ENCODE data around the gene TNRC6B.
"Not testable (repeated sequence)": the region's sequence is repeated elsewhere in the genome, so short reads cannot be mapped to it uniquely, and the experiment has no call there.

TNRC6B gene

GRCh38 chr22:40175611-40176244 lies 2.0 kb upstream of the TNRC6B start:
- Histone ChIP-seq H3K9me3 (ENCODE audit: control insufficient read depth, low read length) (no peaks in the 10 kb centered on the region), H3K9ac (ENCODE audit: low read length) (no peak overlapping the region), H3K27me3 (ENCODE audit: control insufficient read depth, insufficient read depth, low read length) (no peaks in the 10 kb centered on the region), H3K4me3 (ENCODE audit: low read length) (no peak overlapping the region), H3K4me1 (ENCODE audit: control insufficient read depth, insufficient read depth, low read length) (peaks cover 17% of the 10 kb centered on the region), H3K36me3 (ENCODE audit: control insufficient read depth, insufficient read depth, low read length) (no peaks in the 10 kb centered on the region)

GRCh38 chr22:40176921-40177737 lies 596 bp upstream of the TNRC6B start:
- H3K4me3 ChIP-seq (ENCODE audit: low read length), result peak overlapping the region; percentile 7
- H3K9ac ChIP-seq (ENCODE audit: low read length), result peak overlapping the region; percentile 82
- no peaks in the 10 kb centered on the region for H3K9me3 ChIP-seq (ENCODE audit: control insufficient read depth, low read length)
- H3K27me3 ChIP-seq (ENCODE audit: control insufficient read depth, insufficient read depth, low read length), result no peaks in the 10 kb centered on the region
- no peaks in the 10 kb centered on the region for H3K36me3 ChIP-seq (ENCODE audit: control insufficient read depth, insufficient read depth, low read length)
- H3K4me1 ChIP-seq (ENCODE audit: control insufficient read depth, insufficient read depth, low read length), result peaks cover 31% of the 10 kb centered on the region

- H3K9me3 ChIP-seq (ENCODE audit: control insufficient read depth, low read length), result no peaks in the 10 kb centered on the region
- H3K27me3 ChIP-seq (ENCODE audit: control insufficient read depth, insufficient read depth, low read length), result no peaks in the 10 kb centered on the region
- H3K4me3 ChIP-seq (ENCODE audit: low read length), result peak overlapping the region; percentile 83
- H3K4me1 ChIP-seq (ENCODE audit: control insufficient read depth, insufficient read depth, low read length), result peaks cover 47% of the 10 kb centered on the region
- H3K9ac ChIP-seq (ENCODE audit: low read length), result peak overlapping the region; percentile 82
- H3K36me3 ChIP-seq (ENCODE audit: control insufficient read depth, insufficient read depth, low read length), result no peaks in the 10 kb centered on the region
Observed at GRCh38 chr22:40178417-40179409, 988 bp downstream of the TNRC6B start.

GRCh38 chr22:40179526-40179925 lies 1.8 kb downstream of the TNRC6B start:
- Histone ChIP-seq H3K9me3 (ENCODE audit: control insufficient read depth, low read length) (no peaks in the 10 kb centered on the region), H3K36me3 (ENCODE audit: control insufficient read depth, insufficient read depth, low read length) (no peaks in the 10 kb centered on the region), H3K27me3 (ENCODE audit: control insufficient read depth, insufficient read depth, low read length) (no peaks in the 10 kb centered on the region), H3K9ac (ENCODE audit: low read length) (peak overlapping the region; percentile 82), H3K4me1 (ENCODE audit: control insufficient read depth, insufficient read depth, low read length) (peaks cover 55% of the 10 kb centered on the region), H3K4me3 (ENCODE audit: low read length) (peak overlapping the region; percentile 83)

GRCh38 chr22:40180403-40180802 lies 2.7 kb downstream of the TNRC6B start:
- H3K9me3 ChIP-seq (ENCODE audit: control insufficient read depth, low read length), result no peaks in the 10 kb centered on the region
- H3K27me3 ChIP-seq (ENCODE audit: control insufficient read depth, insufficient read depth, low read length), result no peaks in the 10 kb centered on the region
- H3K4me1 ChIP-seq (ENCODE audit: control insufficient read depth, insufficient read depth, low read length), result peaks cover 62% of the 10 kb centered on the region
- H3K9ac ChIP-seq (ENCODE audit: low read length), result no peak overlapping the region
- no peak overlapping the region for H3K4me3 ChIP-seq (ENCODE audit: low read length)
- H3K36me3 ChIP-seq (ENCODE audit: control insufficient read depth, insufficient read depth, low read length), result no peaks in the 10 kb centered on the region

- Histone ChIP-seq H3K4me1 (ENCODE audit: control insufficient read depth, insufficient read depth, low read length) (peaks cover 69% of the 10 kb centered on the region), H3K9ac (ENCODE audit: low read length) (no peak overlapping the region), H3K4me3 (ENCODE audit: low read length) (no peak overlapping the region), H3K27me3 (ENCODE audit: control insufficient read depth, insufficient read depth, low read length) (no peaks in the 10 kb centered on the region), H3K9me3 (ENCODE audit: control insufficient read depth, low read length) (no peaks in the 10 kb centered on the region), H3K36me3 (ENCODE audit: control insufficient read depth, insufficient read depth, low read length) (no peaks in the 10 kb centered on the region)
Observed at GRCh38 chr22:40181323-40181722, 3.6 kb downstream of the TNRC6B start.

GRCh38 chr22:40182231-40182835 lies 4.6 kb downstream of the TNRC6B start:
- Histone ChIP-seq H3K4me1 (ENCODE audit: control insufficient read depth, insufficient read depth, low read length) (peaks cover 63% of the 10 kb centered on the region), H3K9me3 (ENCODE audit: control insufficient read depth, low read length) (no peaks in the 10 kb centered on the region), H3K4me3 (ENCODE audit: low read length) (no peak overlapping the region)

GRCh38 chr22:40183029-40183581 lies 5.4 kb downstream of the TNRC6B start:
- Histone ChIP-seq H3K9ac (ENCODE audit: low read length) (no peak overlapping the region), H3K4me3 (ENCODE audit: low read length) (no peak overlapping the region), H3K4me1 (ENCODE audit: control insufficient read depth, insufficient read depth, low read length) (peaks cover 68% of the 10 kb centered on the region), H3K36me3 (ENCODE audit: control insufficient read depth, insufficient read depth, low read length) (no peaks in the 10 kb centered on the region), H3K27me3 (ENCODE audit: control insufficient read depth, insufficient read depth, low read length) (no peaks in the 10 kb centered on the region), H3K9me3 (ENCODE audit: control insufficient read depth, low read length) (no peaks in the 10 kb centered on the region)

More at GRCh38 chr22:40182231-40182835, 4.6 kb downstream of the TNRC6B start:
- no peaks in the 10 kb centered on the region for H3K36me3 ChIP-seq (ENCODE audit: control insufficient read depth, insufficient read depth, low read length)
- no peak overlapping the region for H3K9ac ChIP-seq (ENCODE audit: low read length)
- H3K27me3 ChIP-seq (ENCODE audit: control insufficient read depth, insufficient read depth, low read length), result no peaks in the 10 kb centered on the region

- H3K4me1 ChIP-seq (ENCODE audit: control insufficient read depth, insufficient read depth, low read length), result peaks cover 73% of the 10 kb centered on the region
Observed at GRCh38 chr22:40183603-40184002, 5.9 kb downstream of the TNRC6B start.

GRCh38 chr22:40187389-40187788 lies 9.7 kb downstream of the TNRC6B start:
- Histone ChIP-seq H3K27me3 (ENCODE audit: control insufficient read depth, insufficient read depth, low read length) (no peaks in the 10 kb centered on the region), H3K9ac (ENCODE audit: low read length) (no peak overlapping the region), H3K4me1 (ENCODE audit: control insufficient read depth, insufficient read depth, low read length) (peaks cover 77% of the 10 kb centered on the region), H3K9me3 (ENCODE audit: control insufficient read depth, low read length) (no peaks in the 10 kb centered on the region), H3K4me3 (ENCODE audit: low read length) (no peak overlapping the region), H3K36me3 (ENCODE audit: control insufficient read depth, insufficient read depth, low read length) (no peaks in the 10 kb centered on the region)

More at GRCh38 chr22:40183603-40184002, 5.9 kb downstream of the TNRC6B start:
- H3K9me3 ChIP-seq (ENCODE audit: control insufficient read depth, low read length); H3K4me3 ChIP-seq (ENCODE audit: low read length); H3K9ac ChIP-seq (ENCODE audit: low read length); H3K36me3 ChIP-seq (ENCODE audit: control insufficient read depth, insufficient read depth, low read length); H3K27me3 ChIP-seq (ENCODE audit: control insufficient read depth, insufficient read depth, low read length): not testable (repeated sequence)

GRCh38 chr22:40189997-40190396 lies 12.3 kb downstream of the TNRC6B start:
- H3K9ac ChIP-seq (ENCODE audit: low read length), result no peak overlapping the region

More at GRCh38 chr22:40189997-40190396, 12.3 kb downstream of the TNRC6B start:
- Histone ChIP-seq H3K4me1 (ENCODE audit: control insufficient read depth, insufficient read depth, low read length) (peaks cover 65% of the 10 kb centered on the region), H3K36me3 (ENCODE audit: control insufficient read depth, insufficient read depth, low read length) (no peaks in the 10 kb centered on the region), H3K27me3 (ENCODE audit: control insufficient read depth, insufficient read depth, low read length) (no peaks in the 10 kb centered on the region), H3K9me3 (ENCODE audit: control insufficient read depth, low read length) (no peaks in the 10 kb centered on the region), H3K4me3 (ENCODE audit: low read length) (no peak overlapping the region)
